Activated B cell treated with CpG ODN at 0.5 μM for 24 hours (primary cell): ENCODE data around the gene SPDYE4. TPM values are rescaled to one million over a fixed set of nuclear protein-coding genes. Genes with fewer than 3 reads are reported as not detected.
A peak's percentile ranks its signal among the peaks of the same experiment; 100 is the strongest.

Experiments
- ATAC-seq: fragments of 200-7000 bp; cut with Tn5 transposase; one replicate; pipeline ENCODE4 v1.10.0; 2021; ENCODE audit warnings: low read depth, mild to moderate bottlenecking, moderate library complexity
- CTCF ChIA-PET: fragments of 350-600 bp; sonication (Branson Sonifier 250); formaldehyde crosslinking; loops from one replicate; lab custom pipeline; 2021; ENCODE audit warnings: antibody characterized with exemption; lab: Charles Lee
- POLR2A ChIA-PET: fragments of 350-600 bp; sonication (Branson Sonifier 250); formaldehyde crosslinking; loops from one replicate; lab custom pipeline; 2021; ENCODE audit warnings: antibody characterized with exemption; lab: Charles Lee
- DNase-seq: peaks from one replicate; pipeline ENCODE4 v3.0.0; 2022
- H3K27ac Mint-ChIP-seq: one replicate; pipeline ENCODE4 v1.8.0; 2020; ENCODE audit warnings: mixed read lengths
- H3K27me3 Mint-ChIP-seq: one replicate; pipeline ENCODE4 v1.8.0; 2021; ENCODE audit warnings: mixed read lengths
- H3K36me3 Mint-ChIP-seq: one replicate; pipeline ENCODE4 v1.8.0; 2021; ENCODE audit warnings: low read depth, mixed read lengths
- H3K4me1 Mint-ChIP-seq: one replicate; pipeline ENCODE4 v1.8.0; 2021; ENCODE audit warnings: mixed read lengths
- H3K4me3 Mint-ChIP-seq: one replicate; pipeline ENCODE4 v1.8.0; 2020; ENCODE audit warnings: mild to moderate bottlenecking, mixed read lengths
- H3K9me3 Mint-ChIP-seq: one replicate; pipeline ENCODE4 v1.8.0; 2020; ENCODE audit warnings: mixed read lengths
- intact Hi-C: fragments of 100-400 bp; cut with micrococcal nuclease; formaldehyde crosslinking; loops from one replicate; pipeline ENCODE4 v1.15.1; 2024
- total RNA-seq: library from RNA; stranded (reverse); gene quantifications from 2 replicates; pipeline ENCODE4 v1.2.3, GENCODE V29; 2022
- TF ChIP-seq, protein P1 (sequence below): fragments of 200-600 bp; IDR thresholded peaks from one replicate; pipeline ENCODE4 v1.8.0; 2022; ENCODE audit warnings: antibody characterized with exemption, mild to moderate bottlenecking

The SPDYE4 gene
- total RNA-seq, 1 donor from 2014 or later = not detected

DNA sequence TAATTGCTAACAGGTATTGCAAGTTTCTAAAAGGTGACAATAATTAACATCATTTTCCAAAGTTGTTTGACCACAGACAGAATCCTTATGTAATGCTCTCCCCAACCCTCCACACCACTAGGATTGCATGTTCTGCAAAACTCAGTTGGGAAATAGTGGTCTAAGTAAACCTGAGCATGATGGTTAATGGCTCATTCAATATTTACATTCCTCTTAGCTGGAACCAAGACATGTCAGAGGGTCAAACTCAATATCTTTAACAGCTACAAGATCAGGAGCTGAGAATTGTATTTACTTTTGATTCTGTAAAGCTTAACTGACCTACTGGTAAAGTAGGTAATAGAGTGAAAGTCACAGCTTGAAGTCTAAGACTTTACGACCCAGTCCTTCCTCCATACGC, 30.7 kb upstream of the SPDYE4 start:
- TF ChIP-seq, protein P1, sequence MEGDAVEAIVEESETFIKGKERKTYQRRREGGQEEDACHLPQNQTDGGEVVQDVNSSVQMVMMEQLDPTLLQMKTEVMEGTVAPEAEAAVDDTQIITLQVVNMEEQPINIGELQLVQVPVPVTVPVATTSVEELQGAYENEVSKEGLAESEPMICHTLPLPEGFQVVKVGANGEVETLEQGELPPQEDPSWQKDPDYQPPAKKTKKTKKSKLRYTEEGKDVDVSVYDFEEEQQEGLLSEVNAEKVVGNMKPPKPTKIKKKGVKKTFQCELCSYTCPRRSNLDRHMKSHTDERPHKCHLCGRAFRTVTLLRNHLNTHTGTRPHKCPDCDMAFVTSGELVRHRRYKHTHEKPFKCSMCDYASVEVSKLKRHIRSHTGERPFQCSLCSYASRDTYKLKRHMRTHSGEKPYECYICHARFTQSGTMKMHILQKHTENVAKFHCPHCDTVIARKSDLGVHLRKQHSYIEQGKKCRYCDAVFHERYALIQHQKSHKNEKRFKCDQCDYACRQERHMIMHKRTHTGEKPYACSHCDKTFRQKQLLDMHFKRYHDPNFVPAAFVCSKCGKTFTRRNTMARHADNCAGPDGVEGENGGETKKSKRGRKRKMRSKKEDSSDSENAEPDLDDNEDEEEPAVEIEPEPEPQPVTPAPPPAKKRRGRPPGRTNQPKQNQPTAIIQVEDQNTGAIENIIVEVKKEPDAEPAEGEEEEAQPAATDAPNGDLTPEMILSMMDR = no peak
- ATAC-seq (no peak), DNase-seq (no peak)
- no peak overlapping the region for H3K27ac Mint-ChIP-seq
- peaks cover 6% of the 10 kb centered on the region for H3K4me1 Mint-ChIP-seq
- H3K36me3 Mint-ChIP-seq = no peaks in the 10 kb centered on the region
- no peaks in the 10 kb centered on the region for H3K9me3 Mint-ChIP-seq
- ChIA-PET POLR2A (no interaction called here), CTCF (interaction anchor here (1.6 kb wide), 1 partner anchor 379 kb away, joined by 4 read pairs; no protein-coding TSS in a partner anchor)
- no peak overlapping the region for H3K4me3 Mint-ChIP-seq
- peaks cover 10% of the 10 kb centered on the region for H3K27me3 Mint-ChIP-seq
- intact Hi-C loops = no loop called here

DNA sequence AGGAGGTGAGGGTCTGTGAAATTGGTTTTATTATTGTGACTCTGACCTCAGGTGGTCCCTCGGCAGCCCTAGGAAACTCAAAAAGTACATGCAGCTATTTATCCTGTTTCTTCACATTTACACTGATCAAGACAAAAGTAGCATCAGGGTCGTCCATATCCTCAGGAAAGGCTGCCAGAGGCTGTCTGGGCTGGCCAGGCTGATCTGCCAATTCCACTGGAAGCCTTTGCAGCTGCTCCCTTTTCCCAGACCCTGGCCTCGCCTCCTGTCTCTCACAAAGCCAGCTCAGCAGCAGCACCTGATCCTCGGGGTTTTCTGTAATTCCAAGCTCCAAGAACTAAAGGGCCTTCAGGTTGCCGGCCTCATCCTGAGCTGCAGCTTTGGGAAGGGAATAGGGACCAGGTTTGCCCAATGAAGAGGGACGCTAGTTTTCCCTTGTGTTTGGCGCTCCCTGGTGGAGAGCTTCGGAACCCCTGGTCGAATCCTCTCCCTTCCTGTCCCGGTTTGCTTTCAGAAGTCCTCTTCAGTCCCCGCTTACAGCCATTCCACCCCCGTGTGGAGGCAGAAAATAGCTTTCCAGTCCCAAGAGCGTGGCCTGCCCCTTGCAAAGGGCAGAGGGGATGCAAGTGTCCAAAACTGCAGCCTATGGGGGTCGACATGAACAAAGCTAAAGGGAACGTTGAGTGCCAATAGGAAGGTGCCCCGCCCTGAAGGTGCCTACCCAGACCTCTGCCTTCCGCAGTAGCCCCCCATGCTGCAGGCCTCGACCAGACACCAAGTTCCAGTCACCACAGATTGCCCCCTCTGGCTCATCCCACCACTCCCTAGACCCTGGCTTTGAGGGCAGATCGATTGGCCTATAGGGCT, 27.4 kb upstream of the SPDYE4 start:
- Mint-ChIP-seq H3K27ac (no peak overlapping the region), H3K4me3 (no peak overlapping the region), H3K36me3 (no peaks in the 10 kb centered on the region), H3K27me3 (peaks cover 9% of the 10 kb centered on the region), H3K4me1 (peaks cover 2% of the 10 kb centered on the region), H3K9me3 (no peaks in the 10 kb centered on the region)
- peak; percentile 56 for ATAC-seq
- DNase-seq = peak; percentile 59
- intact Hi-C loops = loop anchor here (1.0 to 2.0 kb wide), 2 partner anchors 375 to 723 kb away; no protein-coding TSS in a partner anchor
- ChIA-PET CTCF (interaction anchor here (0.7 to 2.7 kb wide), 18 partner anchors 8 to 725 kb away, joined by 3 to 24 read pairs (median 4); partner anchors contain the start of genes KRABD2 and PIK3R6), POLR2A (interaction anchor here (0.5 to 1.5 kb wide), 4 partner anchors 129 to 399 kb away, joined by 3 to 12 read pairs (median 3); no protein-coding TSS in a partner anchor)
- TF ChIP-seq, protein P1 = peak; percentile 36

DNA sequence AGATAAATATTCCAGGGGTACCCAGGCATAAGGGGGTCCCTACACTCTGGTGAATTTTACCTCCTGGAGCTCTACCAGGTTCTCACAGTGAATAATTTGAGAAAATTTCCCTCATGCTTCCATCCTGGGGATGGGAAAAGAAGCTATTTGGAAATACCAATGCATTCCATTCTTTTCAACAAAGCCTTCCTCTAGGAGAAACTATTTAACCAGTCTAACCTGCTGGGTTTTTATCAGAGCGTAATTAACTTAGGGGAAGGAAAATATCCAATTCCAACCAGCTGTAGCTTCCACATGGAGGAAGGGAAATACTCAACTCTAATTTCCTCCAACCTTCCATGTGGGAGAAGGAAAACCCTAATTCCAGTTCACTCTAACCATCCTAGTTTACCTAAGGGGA, 23.8 kb upstream of the SPDYE4 start:
- Mint-ChIP-seq H3K27me3 (no peaks in the 10 kb centered on the region), H3K27ac (no peak overlapping the region), H3K4me1 (peaks cover 2% of the 10 kb centered on the region), H3K4me3 (no peak overlapping the region), H3K9me3 (no peaks in the 10 kb centered on the region), H3K36me3 (no peaks in the 10 kb centered on the region)
- ATAC-seq (no peak), DNase-seq (no peak)
- ChIA-PET CTCF (no interaction called here), POLR2A (no interaction called here)
- intact Hi-C loops = no loop called here
- TF ChIP-seq, protein P1 = no peak

DNA sequence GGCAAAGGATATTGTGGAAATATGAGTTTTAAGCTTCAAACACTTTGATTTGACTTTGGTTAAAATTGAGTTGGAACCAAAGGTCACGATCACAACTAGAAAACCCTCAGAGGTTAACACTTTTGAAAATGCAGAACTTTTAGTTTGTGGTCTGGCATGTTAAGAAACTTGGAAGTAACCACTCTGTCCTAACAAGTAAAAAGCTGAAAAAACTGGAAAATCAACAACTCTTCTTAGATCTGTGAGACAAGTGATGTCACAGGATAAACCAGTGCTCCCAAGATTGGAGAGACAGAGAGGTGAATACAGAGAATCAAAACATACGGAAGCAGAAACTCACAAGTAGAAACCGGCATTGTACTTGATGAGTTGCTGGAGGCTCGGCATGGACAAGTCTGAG, 23.4 kb upstream of the SPDYE4 start:
- CTCF ChIA-PET = no interaction called here
- no peak overlapping the region for H3K4me3 Mint-ChIP-seq
- DNase-seq (no peak), ATAC-seq (no peak)
- H3K27me3 Mint-ChIP-seq = peaks cover 2% of the 10 kb centered on the region
- no peaks in the 10 kb centered on the region for H3K9me3 Mint-ChIP-seq
- TF ChIP-seq, protein P1 = no peak
- peaks cover 2% of the 10 kb centered on the region for H3K4me1 Mint-ChIP-seq
- POLR2A ChIA-PET = no interaction called here
- intact Hi-C loops = no loop called here
- H3K36me3 Mint-ChIP-seq = no peaks in the 10 kb centered on the region
- no peak overlapping the region for H3K27ac Mint-ChIP-seq

DNA sequence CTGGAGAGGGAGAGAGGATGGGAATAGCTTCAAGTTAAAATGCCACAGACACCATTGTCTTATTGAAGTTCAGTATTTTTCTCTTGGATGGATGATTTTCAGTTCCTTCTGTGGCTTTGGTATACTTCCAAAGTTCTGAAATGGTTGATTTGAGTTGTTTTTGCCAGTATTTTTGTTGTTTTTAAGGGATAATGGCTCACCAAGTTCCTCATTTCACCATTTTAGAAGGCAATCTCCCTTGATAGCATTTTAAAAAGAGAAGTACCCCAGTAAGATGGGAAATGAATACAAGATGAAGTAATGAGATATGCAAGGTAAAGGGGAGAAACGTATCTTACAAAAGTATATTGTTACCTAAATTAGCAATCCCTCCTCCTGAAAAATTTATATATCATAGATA, 18.5 kb upstream of the SPDYE4 start:
- POLR2A ChIA-PET = no interaction called here
- DNase-seq = no peak

More for the DNA sequence above, 18.5 kb upstream of the SPDYE4 start:
- Mint-ChIP-seq H3K9me3 (peaks cover 13% of the 10 kb centered on the region), H3K27ac (no peak overlapping the region), H3K4me3 (no peak overlapping the region), H3K36me3 (peaks cover 6% of the 10 kb centered on the region), H3K4me1 (no peaks in the 10 kb centered on the region), H3K27me3 (peaks cover 16% of the 10 kb centered on the region)
- intact Hi-C loops = no loop called here
- TF ChIP-seq, protein P1 = no peak
- CTCF ChIA-PET = interaction anchor here (1.5 kb wide), 1 partner anchor 8 kb away, joined by 9 read pairs; no protein-coding TSS in a partner anchor
- ATAC-seq = no peak
